ENCODE results near the gene GNAI3. TPM values are rescaled to one million over a fixed set of nuclear protein-coding genes. Genes with fewer than 3 reads are reported as not detected.

The GNAI3 gene
- polyA plus RNA-seq, 2 donors, result 3.5 to 6.8 TPM

GRCh38 chr1:109565241-109565640 is 16.8 kb downstream of the GNAI3 start:
- H3K4me1 ChIP-seq (ENCODE audit: control insufficient read depth in 2 of 2, insufficient read depth in 2 of 2, low read length in 1 of 2), result no peaks in the 10 kb centered on the region
- WGBS, 2 donors, result 95 to 97% methylated on average over 3 of the region's 3 CpGs

GRCh38 chr1:109566982-109567381 is 18.6 kb downstream of the GNAI3 start:
- Histone ChIP-seq H3K4me1 (ENCODE audit: control insufficient read depth in 2 of 2, insufficient read depth in 2 of 2, low read length in 1 of 2) (no peaks in the 10 kb centered on the region), H3K27me3 (ENCODE audit: control insufficient read depth in 1 of 2, insufficient read depth in 2 of 2, low read length in 2 of 2) (no peaks in the 10 kb centered on the region), H3K4me3 (ENCODE audit: low read depth in 1 of 2, low read length in 2 of 2) (no peak overlapping the region), H3K27ac (ENCODE audit: low read depth in 2 of 2, low read length in 1 of 2) (no peak overlapping the region), H3K9me3 (ENCODE audit: control insufficient read depth in 2 of 2, insufficient read depth in 1 of 2, low read depth in 1 of 2, low read length in 1 of 2) (no peaks in the 10 kb centered on the region), H3K36me3 (ENCODE audit: control insufficient read depth in 2 of 2, insufficient read depth in 2 of 2, low read length in 1 of 2) (no peaks in the 10 kb centered on the region)
- WGBS, 2 donors, result 73% methylated on average over 1 of the region's 1 CpG

More at GRCh38 chr1:109565241-109565640, 16.8 kb downstream of the GNAI3 start:
- no peaks in the 10 kb centered on the region for H3K36me3 ChIP-seq (ENCODE audit: control insufficient read depth in 2 of 2, insufficient read depth in 2 of 2, low read length in 1 of 2)
- no peak overlapping the region for H3K27ac ChIP-seq (ENCODE audit: low read depth in 2 of 2, low read length in 1 of 2)
- H3K27me3 ChIP-seq (ENCODE audit: control insufficient read depth in 1 of 2, insufficient read depth in 2 of 2, low read length in 2 of 2), result no peaks in the 10 kb centered on the region
- no peak overlapping the region for H3K4me3 ChIP-seq (ENCODE audit: low read depth in 1 of 2, low read length in 2 of 2)
- H3K9me3 ChIP-seq (ENCODE audit: control insufficient read depth in 2 of 2, insufficient read depth in 1 of 2, low read depth in 1 of 2, low read length in 1 of 2), result no peaks in the 10 kb centered on the region

- no peaks in the 10 kb centered on the region for H3K4me1 ChIP-seq (ENCODE audit: control insufficient read depth in 2 of 2, insufficient read depth in 2 of 2, low read length in 1 of 2)
These were observed 19.7 kb downstream of the GNAI3 start for GRCh38 chr1:109567877-109568672.

GRCh38 chr1:109569323-109569722 is 20.9 kb downstream of the GNAI3 start:
- Histone ChIP-seq H3K36me3 (ENCODE audit: control insufficient read depth in 2 of 2, insufficient read depth in 2 of 2, low read length in 1 of 2) (no peaks in the 10 kb centered on the region), H3K9me3 (ENCODE audit: control insufficient read depth in 2 of 2, insufficient read depth in 1 of 2, low read depth in 1 of 2, low read length in 1 of 2) (no peaks in the 10 kb centered on the region), H3K27me3 (ENCODE audit: control insufficient read depth in 1 of 2, insufficient read depth in 2 of 2, low read length in 2 of 2) (no peaks in the 10 kb centered on the region), H3K4me1 (ENCODE audit: control insufficient read depth in 2 of 2, insufficient read depth in 2 of 2, low read length in 1 of 2) (no peaks in the 10 kb centered on the region), H3K27ac (ENCODE audit: low read depth in 2 of 2, low read length in 1 of 2) (no peak overlapping the region), H3K4me3 (ENCODE audit: low read depth in 1 of 2, low read length in 2 of 2) (no peak overlapping the region)
- 66 to 84% methylated on average over 1 of the region's 1 CpG for WGBS, 2 donors

More at GRCh38 chr1:109567877-109568672, 19.7 kb downstream of the GNAI3 start:
- Histone ChIP-seq H3K9me3 (ENCODE audit: control insufficient read depth in 2 of 2, insufficient read depth in 1 of 2, low read depth in 1 of 2, low read length in 1 of 2) (no peaks in the 10 kb centered on the region), H3K27me3 (ENCODE audit: control insufficient read depth in 1 of 2, insufficient read depth in 2 of 2, low read length in 2 of 2) (no peaks in the 10 kb centered on the region), H3K4me3 (ENCODE audit: low read depth in 1 of 2, low read length in 2 of 2) (no peak overlapping the region), H3K36me3 (ENCODE audit: control insufficient read depth in 2 of 2, insufficient read depth in 2 of 2, low read length in 1 of 2) (no peaks in the 10 kb centered on the region), H3K27ac (ENCODE audit: low read depth in 2 of 2, low read length in 1 of 2) (no peak overlapping the region)
- WGBS, 2 donors, result 77 to 98% methylated on average over 4 of the region's 4 CpGs

GRCh38 chr1:109570414-109570813 is 22.0 kb downstream of the GNAI3 start:
- H3K27me3 ChIP-seq (ENCODE audit: control insufficient read depth in 1 of 2, insufficient read depth in 2 of 2, low read length in 2 of 2), result no peaks in the 10 kb centered on the region
- no peak overlapping the region for H3K27ac ChIP-seq (ENCODE audit: low read depth in 2 of 2, low read length in 1 of 2)
- H3K4me3 ChIP-seq (ENCODE audit: low read depth in 1 of 2, low read length in 2 of 2), result no peak overlapping the region
- no peaks in the 10 kb centered on the region for H3K9me3 ChIP-seq (ENCODE audit: control insufficient read depth in 2 of 2, insufficient read depth in 1 of 2, low read depth in 1 of 2, low read length in 1 of 2)
- no peaks in the 10 kb centered on the region for H3K4me1 ChIP-seq (ENCODE audit: control insufficient read depth in 2 of 2, insufficient read depth in 2 of 2, low read length in 1 of 2)
- no peaks in the 10 kb centered on the region for H3K36me3 ChIP-seq (ENCODE audit: control insufficient read depth in 2 of 2, insufficient read depth in 2 of 2, low read length in 1 of 2)
- 28 to 45% methylated on average over 3 of the region's 3 CpGs for WGBS, 2 donors

GRCh38 chr1:109573785-109574184 is 25.4 kb downstream of the GNAI3 start:
- WGBS, 2 donors, result 72 to 74% methylated on average over 2 of the region's 2 CpGs
- no peaks in the 10 kb centered on the region for H3K4me1 ChIP-seq (ENCODE audit: control insufficient read depth in 2 of 2, insufficient read depth in 2 of 2, low read length in 1 of 2)
- no peaks in the 10 kb centered on the region for H3K9me3 ChIP-seq (ENCODE audit: control insufficient read depth in 2 of 2, insufficient read depth in 1 of 2, low read depth in 1 of 2, low read length in 1 of 2)
- no peak overlapping the region for H3K27ac ChIP-seq (ENCODE audit: low read depth in 2 of 2, low read length in 1 of 2)
- no peaks in the 10 kb centered on the region for H3K36me3 ChIP-seq (ENCODE audit: control insufficient read depth in 2 of 2, insufficient read depth in 2 of 2, low read length in 1 of 2)
- no peak overlapping the region for H3K4me3 ChIP-seq (ENCODE audit: low read depth in 1 of 2, low read length in 2 of 2)
- no peaks in the 10 kb centered on the region for H3K27me3 ChIP-seq (ENCODE audit: control insufficient read depth in 1 of 2, insufficient read depth in 2 of 2, low read length in 2 of 2)

- Histone ChIP-seq H3K36me3 (ENCODE audit: control insufficient read depth in 2 of 2, insufficient read depth in 2 of 2, low read length in 1 of 2) (peaks cover 2 to 3% of the 10 kb centered on the region in 2 donors), H3K4me3 (ENCODE audit: low read depth in 1 of 2, low read length in 2 of 2) (no peak overlapping the region), H3K27ac (ENCODE audit: low read depth in 2 of 2, low read length in 1 of 2) (no peak overlapping the region), H3K27me3 (ENCODE audit: control insufficient read depth in 1 of 2, insufficient read depth in 2 of 2, low read length in 2 of 2) (no peaks in the 10 kb centered on the region), H3K4me1 (ENCODE audit: control insufficient read depth in 2 of 2, insufficient read depth in 2 of 2, low read length in 1 of 2) (no peaks in the 10 kb centered on the region), H3K9me3 (ENCODE audit: control insufficient read depth in 2 of 2, insufficient read depth in 1 of 2, low read depth in 1 of 2, low read length in 1 of 2) (no peaks in the 10 kb centered on the region)
- WGBS, 2 donors, result 72 to 73% methylated on average over 3 of the region's 3 CpGs
These were observed 30.6 kb downstream of the GNAI3 start for GRCh38 chr1:109578947-109579443.

GRCh38 chr1:109579491-109579890 is 31.1 kb downstream of the GNAI3 start:
- WGBS, 2 donors, result 67 to 74% methylated on average over 1 of the region's 1 CpG
- no peak overlapping the region for H3K27ac ChIP-seq (ENCODE audit: low read depth in 2 of 2, low read length in 1 of 2)
- peaks cover 2 to 3% of the 10 kb centered on the region in 2 donors for H3K36me3 ChIP-seq (ENCODE audit: control insufficient read depth in 2 of 2, insufficient read depth in 2 of 2, low read length in 1 of 2)

GRCh38 chr1:109582021-109582420 is 33.6 kb downstream of the GNAI3 start:
- 92 to 94% methylated on average over 2 of the region's 2 CpGs for WGBS, 2 donors
- no peak overlapping the region for H3K27ac ChIP-seq (ENCODE audit: low read depth in 2 of 2, low read length in 1 of 2)
- H3K27me3 ChIP-seq (ENCODE audit: control insufficient read depth in 1 of 2, insufficient read depth in 2 of 2, low read length in 2 of 2), result no peaks in the 10 kb centered on the region
- H3K9me3 ChIP-seq (ENCODE audit: control insufficient read depth in 2 of 2, insufficient read depth in 1 of 2, low read depth in 1 of 2, low read length in 1 of 2), result no peaks in the 10 kb centered on the region
- H3K36me3 ChIP-seq (ENCODE audit: control insufficient read depth in 2 of 2, insufficient read depth in 2 of 2, low read length in 1 of 2), result peaks cover 3 to 4% of the 10 kb centered on the region in 2 donors
- no peak overlapping the region for H3K4me3 ChIP-seq (ENCODE audit: low read depth in 1 of 2, low read length in 2 of 2)
- no peaks in the 10 kb centered on the region for H3K4me1 ChIP-seq (ENCODE audit: control insufficient read depth in 2 of 2, insufficient read depth in 2 of 2, low read length in 1 of 2)

More at GRCh38 chr1:109579491-109579890, 31.1 kb downstream of the GNAI3 start:
- H3K4me3 ChIP-seq (ENCODE audit: low read depth in 1 of 2, low read length in 2 of 2), result no peak overlapping the region
- H3K9me3 ChIP-seq (ENCODE audit: control insufficient read depth in 2 of 2, insufficient read depth in 1 of 2, low read depth in 1 of 2, low read length in 1 of 2), result no peaks in the 10 kb centered on the region
- H3K27me3 ChIP-seq (ENCODE audit: control insufficient read depth in 1 of 2, insufficient read depth in 2 of 2, low read length in 2 of 2), result no peaks in the 10 kb centered on the region
- no peaks in the 10 kb centered on the region for H3K4me1 ChIP-seq (ENCODE audit: control insufficient read depth in 2 of 2, insufficient read depth in 2 of 2, low read length in 1 of 2)

- no peak overlapping the region for H3K4me3 ChIP-seq (ENCODE audit: low read depth in 1 of 2, low read length in 2 of 2)
- H3K36me3 ChIP-seq (ENCODE audit: control insufficient read depth in 2 of 2, insufficient read depth in 2 of 2, low read length in 1 of 2), result peaks cover 2 to 3% of the 10 kb centered on the region in 2 donors
- H3K9me3 ChIP-seq (ENCODE audit: control insufficient read depth in 2 of 2, insufficient read depth in 1 of 2, low read depth in 1 of 2, low read length in 1 of 2), result no peaks in the 10 kb centered on the region
- no peaks in the 10 kb centered on the region for H3K4me1 ChIP-seq (ENCODE audit: control insufficient read depth in 2 of 2, insufficient read depth in 2 of 2, low read length in 1 of 2)
- no peaks in the 10 kb centered on the region for H3K27me3 ChIP-seq (ENCODE audit: control insufficient read depth in 1 of 2, insufficient read depth in 2 of 2, low read length in 2 of 2)
- no peak overlapping the region for H3K27ac ChIP-seq (ENCODE audit: low read depth in 2 of 2, low read length in 1 of 2)
- WGBS, 2 donors, result 70 to 84% methylated on average over 1 of the region's 1 CpG
These were observed 36.4 kb downstream of the GNAI3 start for GRCh38 chr1:109584766-109585165.

All from esophagus (tissue), 2 donors.